SK-N-SH (cell line): ENCODE measurements around the gene FAM120B. TPM values are rescaled to one million over a fixed set of nuclear protein-coding genes. Genes with fewer than 3 reads are reported as not detected.

Experiments used
- CTCF ChIA-PET: fragments of 300-600, 350-600 bp; formaldehyde crosslinking; extraction: SDS; loops from one replicate; lab custom pipeline; 2021; lab: Yijun Ruan, JAX
- POLR2A ChIA-PET: fragments of 350-600 bp; sonication (Branson Sonifier 250); formaldehyde crosslinking; extraction: SDS; loops from one replicate; lab custom pipeline; 2020; ENCODE audit warnings: antibody characterized with exemption, inconsistent platforms; lab: Yijun Ruan, JAX
- DNase-seq: peaks from one replicate; pipeline ENCODE4 v3.0.0; 2012
- H2AFZ ChIP-seq: fragments of 200-600 bp; sonication (generic); 2 replicates; pipeline ENCODE4 v1.8.1; 2016; ENCODE audit warnings: antibody characterized with exemption, mild to moderate bottlenecking, low read depth
- H3F3A ChIP-seq: fragments of 200-600 bp; sonication (generic); replicated peaks from 2 replicates; pipeline ENCODE3; 2016; ENCODE audit warnings: antibody characterized with exemption, mild to moderate bottlenecking; ENCODE audit not compliant: insufficient read depth
- H3K27ac ChIP-seq, 2 experiments: fragments of 200-500 bp in 1 of 2; fragments of 200-600 bp in 1 of 2; sonication (Bioruptor generic) in 1 of 2; sonication (generic), shearing (Covaris generic) in 1 of 2; 2 replicates each; pipeline versions ENCODE4 v1.5.1 to v1.6.1; 2014 to 2016; ENCODE audit warnings: low read depth in 2 of 2, inconsistent platforms in 1 of 2, low read length in 1 of 2, mild to moderate bottlenecking in 1 of 2, mixed read lengths in 1 of 2
- H3K27me3 ChIP-seq: fragments of 200-600 bp; sonication (generic), shearing (Covaris generic); 2 replicates; pipeline ENCODE4 v1.6.1; 2016; ENCODE audit warnings: mixed run types; ENCODE audit not compliant: insufficient read depth
- H3K36me3 ChIP-seq, 2 experiments: fragments of 200-500 bp in 1 of 2; fragments of 200-600 bp in 1 of 2; sonication (Bioruptor generic) in 1 of 2; sonication (generic) in 1 of 2; replicated peaks in 1 of 2; 2 replicates each; pipeline versions ENCODE3 to v1.5.1; 2014 to 2016; ENCODE audit warnings: low read length in 1 of 2, mild to moderate bottlenecking in 1 of 2; ENCODE audit not compliant: insufficient read depth in 2 of 2, control insufficient read depth in 1 of 2
- H3K4me1 ChIP-seq, 2 experiments: fragments of 200-500 bp in 1 of 2; fragments of 200-600 bp in 1 of 2; sonication (Bioruptor generic) in 1 of 2; sonication (generic), shearing (Covaris generic) in 1 of 2; 2 replicates each; pipeline versions ENCODE4 v1.5.1 to v1.6.1; 2014 to 2016; ENCODE audit warnings: low read depth in 1 of 2, low read length in 1 of 2, mixed run types in 1 of 2; ENCODE audit not compliant: insufficient read depth in 2 of 2, control insufficient read depth in 1 of 2
- H3K4me2 ChIP-seq: fragments of 200-600 bp; sonication (generic), shearing (Covaris generic); 2 replicates; pipeline ENCODE4 v1.6.1; 2017; ENCODE audit warnings: mixed run types
- H3K4me3 ChIP-seq, 2 experiments: fragments of 200-500 bp in 1 of 2; fragments of 200-600 bp in 1 of 2; sonication (Bioruptor generic) in 1 of 2; sonication (generic), shearing (Covaris generic) in 1 of 2; 2 replicates each; pipeline versions ENCODE4 v1.5.1 to v1.8.1; 2014 to 2016; ENCODE audit warnings: low read depth in 2 of 2, inconsistent platforms in 1 of 2, low read length in 1 of 2, mild to moderate bottlenecking in 1 of 2, mixed read lengths in 1 of 2, moderate library complexity in 1 of 2
- H3K79me2 ChIP-seq: fragments of 200-600 bp; sonication (generic); 2 replicates; pipeline ENCODE4 v1.8.1; 2017; ENCODE audit warnings: mild to moderate bottlenecking; ENCODE audit not compliant: insufficient read depth
- H3K9ac ChIP-seq: fragments of 200-600 bp; sonication (generic); 2 replicates; pipeline ENCODE4 v1.6.1; 2017; ENCODE audit warnings: mixed run types
- H3K9me2 ChIP-seq: fragments of 200-600 bp; sonication (generic); 2 replicates; pipeline ENCODE4 v1.6.1; 2017; ENCODE audit warnings: mixed run types
- H3K9me3 ChIP-seq: fragments of 200-600 bp; sonication (generic); 2 replicates; pipeline ENCODE4 v1.6.1; 2017; ENCODE audit warnings: mixed run types, mild to moderate bottlenecking, moderate library complexity
- H4K20me1 ChIP-seq: fragments of 200-600 bp; sonication (generic); 2 replicates; pipeline ENCODE4 v1.6.1; 2017; ENCODE audit warnings: mild to moderate bottlenecking, mixed run types; ENCODE audit not compliant: insufficient read depth
- CHD2 ChIP-seq: fragments of 150-350 bp; IDR thresholded peaks from 2 replicates; pipeline ENCODE4 v1.6.1; 2018; ENCODE audit warnings: low read length; ENCODE audit not compliant: partially characterized antibody
- EZH2phosphoT487 ChIP-seq: fragments of 200-600 bp; sonication (generic); IDR thresholded peaks from 2 replicates; pipeline ENCODE4 v1.6.1; 2017; ENCODE audit warnings: low read depth, mixed run types, mild to moderate bottlenecking, antibody characterized with exemption, moderate library complexity, borderline replicate concordance
- FOXM1 ChIP-seq: IDR thresholded peaks from 2 replicates; pipeline ENCODE4 v1.4.0; 2012; ENCODE audit warnings: low read depth, mild to moderate bottlenecking
- GABPA ChIP-seq: IDR thresholded peaks from 2 replicates; pipeline ENCODE4 v1.4.0; 2012; ENCODE audit warnings: low read depth, mild to moderate bottlenecking
- GATA2 ChIP-seq: sonication (generic); formaldehyde crosslinking; IDR thresholded peaks from 2 replicates; pipeline ENCODE4 v1.5.0; 2020; ENCODE audit warnings: mild to moderate bottlenecking, missing genetic modification reagents
- JUND ChIP-seq: IDR thresholded peaks from 2 replicates; pipeline ENCODE4 v1.4.0; 2012
- MEF2A ChIP-seq: IDR thresholded peaks from 2 replicates; pipeline ENCODE4 v1.4.0; 2012; ENCODE audit warnings: low read depth, borderline replicate concordance
- MXI1 ChIP-seq: IDR thresholded peaks from 2 replicates; pipeline ENCODE4 v1.6.1; 2012; ENCODE audit warnings: mild to moderate bottlenecking, low read depth, low read length, improper control_type of control experiment
- NRF1 ChIP-seq: IDR thresholded peaks from 2 replicates; pipeline ENCODE4 v1.6.1; 2012; ENCODE audit warnings: low read depth, mild to moderate bottlenecking, low read length
- RAD21 ChIP-seq: IDR thresholded peaks from 2 replicates; pipeline ENCODE4 v1.6.1; 2012; ENCODE audit warnings: mild to moderate bottlenecking, low read length
- RCOR1 ChIP-seq: fragments of 150-350 bp; IDR thresholded peaks from 2 replicates; pipeline ENCODE4 v1.6.1; 2017; ENCODE audit warnings: antibody characterized with exemption, low read length
- RFX5 ChIP-seq: IDR thresholded peaks from 2 replicates; pipeline ENCODE4 v1.6.1; 2012; ENCODE audit warnings: mild to moderate bottlenecking, improper control_type of control experiment, low read length
- SIN3A ChIP-seq: IDR thresholded peaks from 2 replicates; pipeline ENCODE4 v1.6.1; 2012; ENCODE audit warnings: low read depth, mild to moderate bottlenecking, low read length, moderate library complexity, borderline replicate concordance
- TAF1 ChIP-seq: IDR thresholded peaks from 2 replicates; pipeline ENCODE4 v1.6.1; 2012; ENCODE audit warnings: low read depth, mild to moderate bottlenecking, low read length, moderate library complexity, borderline replicate concordance
- TCF12 ChIP-seq: IDR thresholded peaks from 2 replicates; pipeline ENCODE4 v1.4.0; 2012
- YY1 ChIP-seq: IDR thresholded peaks from 2 replicates; pipeline ENCODE4 v1.4.0; 2012; ENCODE audit warnings: low read depth, mild to moderate bottlenecking
- WGBS: methylation state at CpG from one replicate; pipeline ENCODE4 v1.1.6; 2017; ENCODE audit warnings: low lambda C conversion rate; 5-methylcytosine and 5-hydroxymethylcytosine counted together
- polyA plus RNA-seq, 3 experiments: library from polyadenylated mRNA; depleted of rRNA; stranded (reverse); fragments of >200 nt; gene quantifications; 2 replicates each; pipeline ENCODE4 v1.2.3, GENCODE V29; 2012
- TF ChIP-seq, protein P1 (sequence below): IDR thresholded peaks from 2 replicates; pipeline ENCODE4 v1.4.0; 2012; ENCODE audit warnings: low read depth, borderline replicate concordance
- TF ChIP-seq, protein P2 (sequence below): IDR thresholded peaks from 2 replicates; pipeline ENCODE4 v1.6.1; 2012; ENCODE audit warnings: mild to moderate bottlenecking, low read depth, low read length, moderate library complexity

FAM120B gene
- polyA plus RNA-seq, 1 of the 3 experiments (the other 2 are of a cell fraction), result 7.7 TPM

DNA sequence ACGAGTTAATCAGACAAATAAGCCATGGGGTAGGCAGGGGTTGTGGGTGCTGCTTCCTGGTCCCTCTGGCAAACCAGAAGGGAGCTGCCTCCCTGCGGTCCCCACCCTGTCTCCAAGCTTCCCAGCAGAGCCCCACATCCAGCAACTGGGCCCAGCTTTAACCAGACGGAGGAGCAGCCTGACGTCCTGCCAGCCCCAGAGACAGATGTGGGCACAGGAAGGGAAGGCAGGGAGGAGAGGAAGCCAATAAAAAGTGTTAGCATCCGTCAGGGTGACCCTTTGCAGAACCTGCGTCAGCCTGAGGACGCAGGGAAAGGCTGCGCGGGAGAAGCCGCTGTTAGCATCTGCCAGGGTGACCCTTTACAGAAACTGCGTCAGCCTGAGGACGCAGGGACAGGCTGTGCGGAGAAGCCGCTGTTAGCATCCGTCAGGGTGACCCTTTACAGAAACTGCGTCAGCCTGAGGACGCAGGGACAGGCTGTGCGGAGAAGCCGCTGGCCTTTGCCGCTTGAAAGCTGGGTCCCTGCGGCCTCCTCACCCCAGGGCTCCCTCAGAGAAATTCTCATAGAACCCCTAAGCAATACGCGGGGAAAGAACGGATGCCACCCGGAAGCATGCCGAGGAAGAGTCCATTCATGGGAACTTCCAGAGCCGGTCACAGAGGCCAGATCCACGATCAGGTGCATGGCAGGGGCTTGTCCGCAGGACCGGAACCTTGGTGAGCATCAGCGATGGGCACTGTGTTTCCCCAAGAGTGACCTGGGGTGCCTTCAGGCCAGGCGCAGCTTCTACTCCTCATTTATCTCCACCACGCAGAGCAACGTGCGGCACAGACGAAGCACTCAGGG, 31.6 kb upstream of the FAM120B start:
- CTCF ChIA-PET, result interaction anchor here (0.7 kb wide), 1 partner anchor 436 kb away, joined by 3 read pairs; no protein-coding TSS in a partner anchor
- TF ChIP-seq TAF1 (no peak), GATA2 (CRISPR knock-in tag) (no peak), TCF12 (no peak), EZH2phosphoT487 (no peak), GABPA (no peak), MEF2A (no peak), RAD21 (no peak), NRF1 (no peak), CHD2 (no peak), YY1 (no peak), FOXM1 (no peak), JUND (no peak), RCOR1 (no peak), RFX5 (no peak), SIN3A (no peak)
- TF ChIP-seq, protein P1, sequence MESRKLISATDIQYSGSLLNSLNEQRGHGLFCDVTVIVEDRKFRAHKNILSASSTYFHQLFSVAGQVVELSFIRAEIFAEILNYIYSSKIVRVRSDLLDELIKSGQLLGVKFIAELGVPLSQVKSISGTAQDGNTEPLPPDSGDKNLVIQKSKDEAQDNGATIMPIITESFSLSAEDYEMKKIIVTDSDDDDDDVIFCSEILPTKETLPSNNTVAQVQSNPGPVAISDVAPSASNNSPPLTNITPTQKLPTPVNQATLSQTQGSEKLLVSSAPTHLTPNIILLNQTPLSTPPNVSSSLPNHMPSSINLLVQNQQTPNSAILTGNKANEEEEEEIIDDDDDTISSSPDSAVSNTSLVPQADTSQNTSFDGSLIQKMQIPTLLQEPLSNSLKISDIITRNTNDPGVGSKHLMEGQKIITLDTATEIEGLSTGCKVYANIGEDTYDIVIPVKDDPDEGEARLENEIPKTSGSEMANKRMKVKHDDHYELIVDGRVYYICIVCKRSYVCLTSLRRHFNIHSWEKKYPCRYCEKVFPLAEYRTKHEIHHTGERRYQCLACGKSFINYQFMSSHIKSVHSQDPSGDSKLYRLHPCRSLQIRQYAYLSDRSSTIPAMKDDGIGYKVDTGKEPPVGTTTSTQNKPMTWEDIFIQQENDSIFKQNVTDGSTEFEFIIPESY, result no peak
- Histone ChIP-seq H3K9me2 (no peaks in the 10 kb centered on the region), H3K79me2 (no peaks in the 10 kb centered on the region), H3K36me3 (no peaks in the 10 kb centered on the region), H3K9me3 (no peaks in the 10 kb centered on the region), H3K27me3 (no peaks in the 10 kb centered on the region; the same call in 1 of the 2 replicates), H3K4me3 (no peak overlapping the region), H2AFZ (no peak overlapping the region), H3F3A (no peaks in the 10 kb centered on the region), H3K9ac (no peak overlapping the region), H3K4me1 (no peaks in the 10 kb centered on the region), H3K4me2 (no peak overlapping the region), H4K20me1 (no peaks in the 10 kb centered on the region), H3K27ac (no peak overlapping the region)
- 75% methylated on average over 35 of the region's 36 CpGs for WGBS
- no peak for DNase-seq
- POLR2A ChIA-PET, result no interaction called here

DNA sequence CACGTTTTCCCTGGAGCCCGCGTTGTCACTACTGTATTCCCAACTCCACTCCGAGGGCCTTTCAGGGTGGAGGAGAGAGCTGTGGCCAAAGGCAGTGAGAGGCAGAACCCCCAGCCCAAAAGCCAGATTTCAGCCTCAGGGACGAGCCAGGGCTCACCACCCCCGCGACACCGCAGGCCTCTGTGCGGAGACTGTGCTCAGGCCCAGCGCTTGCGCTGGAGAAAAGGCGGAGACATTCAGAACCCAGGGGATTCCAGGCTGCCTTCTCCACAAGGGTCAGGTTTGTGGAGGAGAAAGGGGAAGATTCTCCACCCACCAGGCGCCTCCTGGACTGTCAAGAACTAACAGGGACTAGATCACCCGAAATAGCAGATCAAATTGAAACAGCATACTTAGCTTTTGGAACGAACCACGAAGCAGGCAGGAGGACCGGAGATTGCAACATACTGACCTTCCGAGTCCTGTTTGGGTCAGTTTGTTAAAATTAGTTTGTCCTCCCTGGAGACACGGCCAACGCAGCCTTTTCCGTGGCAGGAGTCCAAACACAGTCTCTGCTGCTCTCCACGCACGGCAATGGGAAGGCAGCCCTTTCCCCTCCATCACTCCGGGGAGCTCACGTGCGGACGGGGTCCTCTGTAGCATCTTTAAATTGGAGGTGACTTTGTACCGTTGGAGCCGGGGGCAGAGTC, 30.0 kb upstream of the FAM120B start:
- H3K4me2 ChIP-seq, result no peak overlapping the region
- H3K9me2 ChIP-seq, result no peaks in the 10 kb centered on the region
- WGBS, result 73% methylated on average over 17 of the region's 29 CpGs
- no peak overlapping the region for H3K4me3 ChIP-seq
- H3F3A ChIP-seq, result no peaks in the 10 kb centered on the region
- no peaks in the 10 kb centered on the region for H3K79me2 ChIP-seq
- no peak overlapping the region for H2AFZ ChIP-seq
- TF ChIP-seq, protein P2, sequence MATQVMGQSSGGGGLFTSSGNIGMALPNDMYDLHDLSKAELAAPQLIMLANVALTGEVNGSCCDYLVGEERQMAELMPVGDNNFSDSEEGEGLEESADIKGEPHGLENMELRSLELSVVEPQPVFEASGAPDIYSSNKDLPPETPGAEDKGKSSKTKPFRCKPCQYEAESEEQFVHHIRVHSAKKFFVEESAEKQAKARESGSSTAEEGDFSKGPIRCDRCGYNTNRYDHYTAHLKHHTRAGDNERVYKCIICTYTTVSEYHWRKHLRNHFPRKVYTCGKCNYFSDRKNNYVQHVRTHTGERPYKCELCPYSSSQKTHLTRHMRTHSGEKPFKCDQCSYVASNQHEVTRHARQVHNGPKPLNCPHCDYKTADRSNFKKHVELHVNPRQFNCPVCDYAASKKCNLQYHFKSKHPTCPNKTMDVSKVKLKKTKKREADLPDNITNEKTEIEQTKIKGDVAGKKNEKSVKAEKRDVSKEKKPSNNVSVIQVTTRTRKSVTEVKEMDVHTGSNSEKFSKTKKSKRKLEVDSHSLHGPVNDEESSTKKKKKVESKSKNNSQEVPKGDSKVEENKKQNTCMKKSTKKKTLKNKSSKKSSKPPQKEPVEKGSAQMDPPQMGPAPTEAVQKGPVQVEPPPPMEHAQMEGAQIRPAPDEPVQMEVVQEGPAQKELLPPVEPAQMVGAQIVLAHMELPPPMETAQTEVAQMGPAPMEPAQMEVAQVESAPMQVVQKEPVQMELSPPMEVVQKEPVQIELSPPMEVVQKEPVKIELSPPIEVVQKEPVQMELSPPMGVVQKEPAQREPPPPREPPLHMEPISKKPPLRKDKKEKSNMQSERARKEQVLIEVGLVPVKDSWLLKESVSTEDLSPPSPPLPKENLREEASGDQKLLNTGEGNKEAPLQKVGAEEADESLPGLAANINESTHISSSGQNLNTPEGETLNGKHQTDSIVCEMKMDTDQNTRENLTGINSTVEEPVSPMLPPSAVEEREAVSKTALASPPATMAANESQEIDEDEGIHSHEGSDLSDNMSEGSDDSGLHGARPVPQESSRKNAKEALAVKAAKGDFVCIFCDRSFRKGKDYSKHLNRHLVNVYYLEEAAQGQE, result no peak
- no peak for TF ChIP-seq RFX5
- TF ChIP-seq MXI1, result no peak
- TF ChIP-seq, all 33 proteins: peak for 0
- DNase-seq, result no peak
- ChIA-PET POLR2A (no interaction called here), CTCF (interaction anchor here (0.8 to 1.1 kb wide), 2 partner anchors 16 to 240 kb away, joined by 3 read pairs; no protein-coding TSS in a partner anchor)
- H3K27ac ChIP-seq, result no peak overlapping the region
- H3K36me3 ChIP-seq, result no peaks in the 10 kb centered on the region
- no peaks in the 10 kb centered on the region for H3K4me1 ChIP-seq
- H3K9ac ChIP-seq, result no peak overlapping the region
- H4K20me1 ChIP-seq, result no peaks in the 10 kb centered on the region
- no peaks in the 10 kb centered on the region; the same call in 1 of the 2 replicates for H3K27me3 ChIP-seq
- no peaks in the 10 kb centered on the region for H3K9me3 ChIP-seq
